ENCODE data around the gene SSR1. TPM values are rescaled to one million over a fixed set of nuclear protein-coding genes. Genes with fewer than 3 reads are reported as not detected.

SSR1 gene
- total and polyA plus RNA-seq, 2 of the 13 experiments (the other 11 are each of a cell fraction or from before 2014, with no cell fraction given) = 203 to 243 TPM

- no peak for FAIRE-seq
- peak; percentile 63 for ATAC-seq
- CTCF ChIA-PET (ENCODE audit: low intra/inter-chr PET ratio, low total read pairs) = no interaction called here
- no peak overlapping the region for H3K4me2 ChIP-seq (ENCODE audit: low read depth, low read length)
- no peak overlapping the region for H3K9ac ChIP-seq (ENCODE audit: insufficient read depth, low read depth, low read length)
- intact Hi-C loops (cut with micrococcal nuclease; ENCODE audit: unreplicated experiment) (no loop called here), in situ Hi-C loops (cut with HindIII; ENCODE audit: extremely low pct_ligation_motif_present, low pct_unique_long_range_greater_than_20kb) (no loop called here)
- H3K9me3 ChIP-seq (ENCODE audit: low read length) = no peaks in the 10 kb centered on the region
- H3K36me3 ChIP-seq (replicated peaks in 1 of 2; ENCODE audit: control insufficient read depth in 1 of 2, insufficient read depth in 2 of 2, low read length in 2 of 2) = peaks cover 45 to 85% of the 10 kb centered on the region in 2 experiments
- peaks cover 2% of the 10 kb centered on the region; the same call in 1 of the 2 replicates for H4K20me1 ChIP-seq (ENCODE audit: insufficient read depth, low read length)
- DNase-seq (ENCODE audit: low spot score) = peak; percentile 40
- BruUV-seq (replicated peaks) = no TSS peak
- no peaks in the 10 kb centered on the region for H3K27me3 ChIP-seq (ENCODE audit: control insufficient read depth in 1 of 2, insufficient read depth in 2 of 2, low read length in 2 of 2)
- no peak overlapping the region for H3K4me3 ChIP-seq (replicated peaks in 1 of 3; ENCODE audit: insufficient read depth in 1 of 3, low read depth in 2 of 3, low read length in 3 of 3)
- no peak overlapping the region for H2AFZ ChIP-seq (ENCODE audit: low read length)
- no peaks in the 10 kb centered on the region for H3K79me2 ChIP-seq (ENCODE audit: insufficient read depth, low read length)
- H3K4me1 ChIP-seq (ENCODE audit: insufficient read depth, low read length) = peaks cover 41% of the 10 kb centered on the region
- H3K27ac ChIP-seq (ENCODE audit: extremely low read length, insufficient read depth, low read length) = peak overlapping the region; percentile 28
- POLR2A ChIA-PET = no interaction called here
- WGBS (ENCODE audit: low lambda C conversion rate) = 83% methylated on average over 6 of the region's 6 CpGs
- TF ChIP-seq RNF2 (conservative IDR thresholded peaks at IDR 0.05; ENCODE audit: low read depth) (peak; percentile 60; the same call in 1 of the 2 replicates), ZNF766 (CRISPR knock-in tag; IDR thresholded peaks at IDR 0.05; ENCODE audit: borderline replicate concordance) (peak; percentile 33; the same call in 1 of the 2 replicates), HNRNPK (IDR thresholded peaks at IDR 0.05; ENCODE audit: low read depth, low read length, poor library complexity, severe bottlenecking) (no peak), RBM22 (optimal IDR thresholded peaks at IDR 0.05; ENCODE audit: low read length) (peak; percentile 34), ZSCAN12 (CRISPR knock-in tag; IDR thresholded peaks at IDR 0.05) (0 out of 2 replicates have a peak, but pooled peaks have one; percentile 39), ZNF569 (CRISPR knock-in tag; IDR thresholded peaks at IDR 0.05; ENCODE audit: borderline replicate concordance) (no peak), HIVEP1 (CRISPR knock-in tag; IDR thresholded peaks at IDR 0.05) (no peak), MEIS2 (CRISPR knock-in tag; IDR thresholded peaks at IDR 0.05) (peak; percentile 74; the same call in 1 of the 2 replicates), ZC3H13 (CRISPR knock-in tag; IDR thresholded peaks at IDR 0.05) (no peak), ZNF350 (CRISPR knock-in tag; IDR thresholded peaks at IDR 0.05; ENCODE audit: borderline replicate concordance, low read depth) (no peak), NKX3-1 (CRISPR knock-in tag; IDR thresholded peaks at IDR 0.05) (no peak), ZNF501 (CRISPR knock-in tag; IDR thresholded peaks at IDR 0.05) (0 out of 2 replicates have a peak, but pooled peaks have one; percentile 33), MEIS1 (CRISPR knock-in tag; IDR thresholded peaks at IDR 0.05; ENCODE audit: borderline replicate concordance) (0 out of 2 replicates have a peak, but pooled peaks have one; percentile 27), RARA (CRISPR knock-in tag; IDR thresholded peaks at IDR 0.05) (peak; percentile 43; the same call in 1 of the 2 replicates), TEAD3 (CRISPR knock-in tag; optimal IDR thresholded peaks at IDR 0.05; ENCODE audit: borderline replicate concordance) (peak; percentile 37), HNF4A (CRISPR knock-in tag; IDR thresholded peaks at IDR 0.05) (peak; percentile 40; the same call in 1 of the 2 replicates), ZFP37 (CRISPR knock-in tag; IDR thresholded peaks at IDR 0.05; ENCODE audit: borderline replicate concordance) (0 out of 2 replicates have a peak, but pooled peaks have one; percentile 46)
- TF ChIP-seq, protein P1, sequence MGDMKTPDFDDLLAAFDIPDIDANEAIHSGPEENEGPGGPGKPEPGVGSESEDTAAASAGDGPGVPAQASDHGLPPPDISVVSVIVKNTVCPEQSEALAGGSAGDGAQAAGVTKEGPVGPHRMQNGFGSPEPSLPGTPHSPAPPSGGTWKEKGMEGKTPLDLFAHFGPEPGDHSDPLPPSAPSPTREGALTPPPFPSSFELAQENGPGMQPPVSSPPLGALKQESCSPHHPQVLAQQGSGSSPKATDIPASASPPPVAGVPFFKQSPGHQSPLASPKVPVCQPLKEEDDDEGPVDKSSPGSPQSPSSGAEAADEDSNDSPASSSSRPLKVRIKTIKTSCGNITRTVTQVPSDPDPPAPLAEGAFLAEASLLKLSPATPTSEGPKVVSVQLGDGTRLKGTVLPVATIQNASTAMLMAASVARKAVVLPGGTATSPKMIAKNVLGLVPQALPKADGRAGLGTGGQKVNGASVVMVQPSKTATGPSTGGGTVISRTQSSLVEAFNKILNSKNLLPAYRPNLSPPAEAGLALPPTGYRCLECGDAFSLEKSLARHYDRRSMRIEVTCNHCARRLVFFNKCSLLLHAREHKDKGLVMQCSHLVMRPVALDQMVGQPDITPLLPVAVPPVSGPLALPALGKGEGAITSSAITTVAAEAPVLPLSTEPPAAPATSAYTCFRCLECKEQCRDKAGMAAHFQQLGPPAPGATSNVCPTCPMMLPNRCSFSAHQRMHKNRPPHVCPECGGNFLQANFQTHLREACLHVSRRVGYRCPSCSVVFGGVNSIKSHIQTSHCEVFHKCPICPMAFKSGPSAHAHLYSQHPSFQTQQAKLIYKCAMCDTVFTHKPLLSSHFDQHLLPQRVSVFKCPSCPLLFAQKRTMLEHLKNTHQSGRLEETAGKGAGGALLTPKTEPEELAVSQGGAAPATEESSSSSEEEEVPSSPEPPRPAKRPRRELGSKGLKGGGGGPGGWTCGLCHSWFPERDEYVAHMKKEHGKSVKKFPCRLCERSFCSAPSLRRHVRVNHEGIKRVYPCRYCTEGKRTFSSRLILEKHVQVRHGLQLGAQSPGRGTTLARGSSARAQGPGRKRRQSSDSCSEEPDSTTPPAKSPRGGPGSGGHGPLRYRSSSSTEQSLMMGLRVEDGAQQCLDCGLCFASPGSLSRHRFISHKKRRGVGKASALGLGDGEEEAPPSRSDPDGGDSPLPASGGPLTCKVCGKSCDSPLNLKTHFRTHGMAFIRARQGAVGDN (CRISPR knock-in tag; IDR thresholded peaks at IDR 0.05) = peak; percentile 94
- TF ChIP-seq, protein P2, sequence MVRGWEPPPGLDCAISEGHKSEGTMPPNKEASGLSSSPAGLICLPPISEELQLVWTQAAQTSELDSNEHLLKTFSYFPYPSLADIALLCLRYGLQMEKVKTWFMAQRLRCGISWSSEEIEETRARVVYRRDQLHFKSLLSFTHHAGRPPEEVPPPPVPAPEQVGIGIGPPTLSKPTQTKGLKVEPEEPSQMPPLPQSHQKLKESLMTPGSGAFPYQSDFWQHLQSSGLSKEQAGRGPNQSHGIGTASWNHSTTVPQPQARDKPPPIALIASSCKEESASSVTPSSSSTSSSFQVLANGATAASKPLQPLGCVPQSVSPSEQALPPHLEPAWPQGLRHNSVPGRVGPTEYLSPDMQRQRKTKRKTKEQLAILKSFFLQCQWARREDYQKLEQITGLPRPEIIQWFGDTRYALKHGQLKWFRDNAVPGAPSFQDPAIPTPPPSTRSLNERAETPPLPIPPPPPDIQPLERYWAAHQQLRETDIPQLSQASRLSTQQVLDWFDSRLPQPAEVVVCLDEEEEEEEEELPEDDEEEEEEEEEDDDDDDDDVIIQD (CRISPR knock-in tag; IDR thresholded peaks at IDR 0.05; ENCODE audit: low read depth) = peak; percentile 63; the same call in 1 of the 2 replicates
Observed at GRCh38 chr6:7219310-7219709, 93.7 kb downstream of the SSR1 start.
